RPMI8226 (cell line): ENCODE measurements around the gene COL4A2.

ENCODE experiments used
- DNase-seq: peaks from one replicate; pipeline ENCODE4 v3.0.0-alpha.2; 2015

Gene COL4A2

DNA sequence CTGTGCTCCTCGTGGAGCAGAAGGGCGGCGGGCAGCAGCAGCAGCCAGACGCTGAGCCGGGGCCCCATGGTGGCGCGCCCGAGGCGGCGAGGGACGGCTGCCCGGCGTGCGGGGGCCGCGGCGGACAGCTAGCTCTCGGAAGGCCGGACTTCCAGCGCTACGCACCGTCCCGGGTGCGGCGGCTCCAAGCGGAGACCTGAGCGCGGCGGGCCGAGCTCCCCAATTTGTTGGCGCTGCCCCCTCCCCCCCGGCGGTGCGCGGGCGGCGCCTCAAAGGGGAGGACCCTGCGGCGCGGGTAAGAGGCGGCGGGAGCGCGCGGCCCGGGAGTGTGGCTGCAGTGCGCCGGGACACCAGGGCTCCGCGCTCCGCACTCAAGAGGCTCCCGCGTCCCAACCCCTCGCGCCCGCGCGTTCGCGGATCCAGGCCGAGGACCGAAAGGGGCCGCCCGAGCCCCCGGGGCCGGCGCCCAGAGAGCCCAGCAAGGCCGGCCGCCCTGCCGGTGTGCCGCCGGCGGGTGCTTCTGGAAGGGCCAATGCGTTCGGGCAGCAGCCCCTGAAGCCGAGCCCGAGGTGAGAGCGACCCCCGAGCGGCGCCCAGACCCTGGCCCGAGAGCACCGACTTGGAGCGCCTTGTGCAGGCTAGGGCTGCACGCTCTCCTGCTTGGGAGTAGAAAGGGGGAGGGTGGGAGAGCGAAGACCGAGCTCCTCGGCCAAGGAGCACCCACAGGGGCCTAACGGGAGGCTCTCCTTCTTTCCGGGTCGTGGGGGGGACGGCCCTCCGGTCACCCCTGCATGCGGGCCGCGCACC is at the start of gene COL4A2, which contains the start of gene COL4A1:
Gene COL4A2, plus strand, starts transcription at position 325 of the 807 bp plus-strand sequence. CDS start 620 bp downstream, outside the sequence.
Gene COL4A1, minus strand, starts transcription at position 198 of the 807 bp plus-strand sequence. Its CDS starts 130 bp downstream, at position 68.
- DNase-seq, result no peak

DNA sequence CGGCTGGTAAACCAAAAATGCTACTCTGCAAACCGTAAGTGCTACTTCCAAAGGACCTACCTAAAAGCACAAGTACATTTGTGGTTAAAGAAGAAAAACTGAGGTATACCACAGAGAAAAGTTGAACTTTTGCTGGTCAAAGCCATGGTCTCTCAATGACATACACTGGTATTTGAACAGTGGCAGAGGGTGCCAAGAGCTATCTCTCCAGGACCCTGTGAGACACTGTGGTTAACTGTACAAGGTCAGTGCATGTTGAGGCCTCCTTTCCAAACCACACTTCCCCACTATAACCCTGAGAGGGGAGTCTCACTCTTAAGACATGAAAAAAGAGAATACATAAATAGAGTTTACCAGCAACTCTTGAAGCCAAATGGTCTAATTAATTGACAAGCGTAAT is 49.7 kb upstream of the COL4A2 start:
- no peak for DNase-seq

DNA sequence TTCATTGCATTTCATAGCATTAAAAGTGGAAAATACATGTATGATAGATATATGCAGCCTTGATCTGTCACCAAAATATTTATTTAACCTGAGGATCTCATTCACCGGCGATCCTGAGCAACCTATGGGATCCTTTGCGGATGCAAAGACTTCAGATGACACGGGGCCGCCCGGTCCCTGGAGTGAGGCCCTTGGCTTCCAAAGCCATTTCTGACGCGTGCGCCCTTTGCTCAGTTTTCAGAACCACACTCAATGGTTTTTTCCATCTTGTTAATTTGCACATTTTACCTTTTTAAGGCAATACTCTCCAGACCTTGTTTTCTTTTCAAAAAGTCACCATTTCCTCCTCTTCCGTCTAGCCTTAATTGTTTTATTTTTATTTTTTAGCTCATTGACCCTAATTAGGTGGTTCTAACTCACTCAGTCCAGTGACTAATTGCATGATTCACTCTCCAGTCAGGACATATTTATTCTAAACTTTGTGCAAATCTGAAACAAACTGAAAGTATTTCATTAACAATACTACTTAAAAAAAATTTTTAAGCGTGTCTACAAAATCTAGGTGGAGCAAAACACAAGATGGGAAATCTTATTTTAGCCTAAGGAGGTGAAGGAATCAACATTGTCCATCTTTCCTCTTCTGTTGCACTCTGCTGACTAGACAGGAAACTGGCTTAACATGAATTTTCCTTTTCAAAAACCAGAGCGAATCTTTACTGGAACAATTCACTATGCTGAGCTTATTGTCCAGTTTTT is 48.0 kb upstream of the COL4A2 start:
- DNase-seq, result no peak

DNA sequence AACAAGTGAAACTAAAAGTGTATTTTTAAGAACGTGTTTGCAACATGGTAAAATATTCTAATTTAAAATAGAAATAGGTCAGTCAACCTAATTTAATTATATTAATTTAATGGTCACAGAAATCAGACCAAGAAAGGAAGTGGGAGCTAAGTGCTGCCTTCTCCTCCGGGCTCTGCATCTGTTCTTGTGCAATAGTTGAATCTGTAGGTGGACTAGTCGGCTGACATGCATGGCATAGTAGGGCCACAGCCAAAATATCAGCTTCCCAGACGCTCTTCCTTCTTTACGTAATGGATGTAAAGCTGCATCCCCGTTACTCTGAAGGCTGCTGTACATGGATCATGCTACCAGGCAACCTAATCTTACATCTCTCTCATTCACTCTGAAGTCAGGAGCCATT is 47.4 kb upstream of the COL4A2 start:
- DNase-seq, result no peak

DNA sequence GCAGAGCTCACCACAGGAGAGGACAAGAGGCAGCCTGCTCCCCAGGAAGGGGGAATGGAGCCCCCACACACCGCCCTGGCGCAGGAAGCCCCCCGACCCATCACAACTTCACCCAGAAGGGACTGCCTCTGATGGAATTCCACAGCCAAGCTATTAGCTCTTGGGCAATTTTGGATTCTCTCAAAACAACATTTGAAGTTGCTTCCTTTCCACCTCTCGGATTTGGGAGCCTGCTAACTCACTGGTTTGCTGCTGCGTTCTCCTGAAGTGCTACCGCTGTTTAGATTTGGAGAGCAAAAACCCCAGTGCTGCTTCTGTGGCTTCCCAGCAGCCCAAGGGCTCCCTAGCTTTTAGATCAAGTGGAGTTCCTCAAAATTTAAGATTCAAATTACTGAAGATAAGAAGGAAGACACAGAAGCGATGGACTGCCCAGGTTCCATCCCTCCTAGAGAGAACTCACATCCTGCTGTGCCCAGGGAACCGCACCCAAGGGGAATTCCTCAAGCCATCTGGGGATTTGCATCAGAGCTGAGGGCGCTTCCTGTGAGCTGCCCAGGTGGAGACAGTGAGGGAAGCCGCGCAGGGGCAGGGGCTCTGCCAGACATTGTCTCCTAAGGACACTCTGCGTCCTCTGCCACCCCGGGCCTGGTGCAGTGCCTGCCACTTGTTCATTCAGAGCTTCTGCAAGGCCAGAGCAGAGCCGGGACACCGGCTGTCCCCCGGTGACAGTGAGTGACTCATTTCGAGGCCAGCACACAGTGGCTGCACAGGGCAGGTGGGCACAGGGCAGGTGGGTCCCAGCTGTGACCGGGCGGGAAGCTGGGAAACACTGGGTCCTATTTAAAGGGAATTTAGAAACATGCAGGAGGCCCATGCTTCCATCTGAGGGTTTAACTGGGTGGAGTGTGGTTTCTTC is 45.7 kb upstream of the COL4A2 start:
- no peak for DNase-seq

DNA sequence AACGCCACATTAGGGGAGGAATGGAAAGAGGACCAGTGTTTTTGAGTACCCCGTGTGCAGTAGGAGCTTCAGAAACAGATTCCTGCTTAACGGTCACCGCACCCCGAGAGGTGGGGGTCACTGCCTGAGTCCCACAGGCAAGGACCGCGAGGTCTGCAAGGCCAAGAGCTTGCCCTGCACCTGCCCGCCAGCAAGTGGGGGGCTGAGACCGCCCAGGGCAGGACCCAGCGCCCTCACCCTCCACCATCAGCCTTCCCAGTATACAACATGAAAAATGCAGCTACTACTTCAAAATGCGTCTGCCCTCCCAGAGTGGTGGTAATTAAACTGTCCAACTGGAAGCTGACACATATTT is 45.0 kb upstream of the COL4A2 start:
- DNase-seq, result no peak

DNA sequence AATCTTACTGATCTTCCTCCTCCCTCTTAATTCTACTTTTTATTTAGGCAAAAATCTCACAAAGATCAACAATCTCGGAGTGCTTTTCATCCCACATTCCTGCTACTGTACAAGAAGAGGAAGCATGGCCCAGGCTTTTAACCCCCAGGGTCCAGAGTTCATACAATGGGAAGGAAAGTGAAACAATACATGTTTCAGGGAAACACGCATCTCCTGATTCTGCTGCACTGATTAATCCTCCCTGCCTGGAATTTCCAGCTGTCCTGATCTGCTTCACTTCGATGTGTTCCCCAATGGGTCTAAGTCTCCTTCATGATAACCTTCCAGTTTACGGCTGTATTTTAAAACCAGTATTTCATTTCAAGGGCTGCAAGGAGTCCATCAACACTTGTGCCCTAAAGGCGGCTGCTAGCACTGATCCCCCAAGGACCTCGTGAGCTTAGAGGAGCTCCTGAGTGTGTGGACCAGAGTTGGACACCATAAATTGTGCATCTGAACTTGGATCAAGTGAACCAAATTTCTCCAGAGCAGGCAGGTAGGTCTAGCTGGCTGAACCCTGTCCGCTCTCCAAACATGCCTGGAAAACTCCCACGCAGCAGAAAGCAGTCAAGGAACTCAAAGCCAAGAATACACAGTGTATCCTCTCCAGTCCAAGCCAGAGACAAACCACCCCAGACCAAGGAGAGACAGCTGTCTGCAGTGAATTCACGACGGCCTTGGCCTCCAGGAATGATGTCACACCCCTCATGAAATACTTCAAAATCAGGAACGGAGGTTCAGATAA is 44.4 kb upstream of the COL4A2 start:
- DNase-seq, result no peak

DNA sequence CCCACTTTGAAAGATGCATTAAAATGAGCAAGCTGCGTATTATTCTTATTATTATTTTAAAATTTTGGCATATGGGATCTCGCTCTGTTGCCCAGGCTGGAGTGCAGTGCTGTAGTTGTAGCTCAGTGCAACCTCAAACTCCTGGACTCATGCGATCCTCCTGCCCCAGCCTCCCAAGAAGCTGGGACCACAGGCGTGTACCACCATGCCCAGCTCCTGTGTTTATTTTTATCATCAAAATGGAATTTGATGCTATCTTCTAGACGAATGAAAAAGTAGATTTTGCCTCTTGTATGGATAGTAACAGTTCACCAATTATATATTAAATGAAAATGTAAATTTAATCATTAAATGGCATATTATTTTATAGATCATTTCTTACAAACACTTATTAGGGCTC is 43.7 kb upstream of the COL4A2 start:
- no peak for DNase-seq

DNA sequence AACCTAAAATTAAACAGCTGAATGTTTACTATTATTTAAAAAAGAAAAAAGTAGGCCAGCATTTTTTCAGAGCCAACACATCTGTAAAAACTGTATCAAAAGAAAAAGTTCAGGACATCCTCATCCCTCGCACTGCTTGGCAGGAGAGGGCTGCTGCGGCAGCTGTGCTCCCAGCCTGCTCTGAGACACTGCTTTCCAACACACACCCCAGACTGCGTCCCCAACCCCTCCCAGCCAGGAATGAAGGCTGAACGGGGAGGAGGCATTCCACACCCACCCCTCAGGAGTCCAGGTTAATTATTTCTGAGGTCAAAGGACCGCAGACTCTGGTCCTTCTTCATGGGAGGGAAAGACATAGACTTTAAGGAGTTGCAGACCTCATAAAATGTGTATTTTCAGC is 43.2 kb upstream of the COL4A2 start:
- DNase-seq, result no peak

DNA sequence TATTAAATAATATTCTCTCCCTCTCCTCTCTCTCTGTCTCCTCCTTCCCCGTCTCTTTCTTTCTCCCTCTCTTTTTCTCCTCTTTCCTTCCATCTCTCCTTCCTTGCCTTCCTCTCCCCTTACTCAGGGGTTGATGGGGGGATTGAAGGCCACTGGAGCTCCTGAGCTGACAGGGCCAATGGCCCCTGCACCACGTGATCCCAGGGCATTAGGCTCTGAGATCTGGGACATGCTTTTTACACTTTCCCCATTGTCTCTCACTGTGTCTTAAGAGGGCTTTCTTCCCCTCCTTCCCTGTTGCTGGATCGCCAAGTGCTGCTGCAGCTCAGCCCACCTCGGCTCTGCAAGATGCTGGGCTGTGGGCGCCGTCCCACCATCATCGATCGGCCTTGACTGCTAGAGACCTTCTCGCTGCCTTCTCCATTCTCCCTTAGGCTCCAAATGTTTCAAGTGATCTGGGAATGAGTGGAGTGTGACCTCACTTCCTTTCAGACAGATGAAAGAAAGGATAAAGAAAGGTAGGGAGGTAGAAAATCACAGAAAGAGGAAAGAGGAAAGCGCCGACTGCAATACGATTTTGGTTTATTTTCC is 42.3 kb upstream of the COL4A2 start:
- DNase-seq, result no peak

DNA sequence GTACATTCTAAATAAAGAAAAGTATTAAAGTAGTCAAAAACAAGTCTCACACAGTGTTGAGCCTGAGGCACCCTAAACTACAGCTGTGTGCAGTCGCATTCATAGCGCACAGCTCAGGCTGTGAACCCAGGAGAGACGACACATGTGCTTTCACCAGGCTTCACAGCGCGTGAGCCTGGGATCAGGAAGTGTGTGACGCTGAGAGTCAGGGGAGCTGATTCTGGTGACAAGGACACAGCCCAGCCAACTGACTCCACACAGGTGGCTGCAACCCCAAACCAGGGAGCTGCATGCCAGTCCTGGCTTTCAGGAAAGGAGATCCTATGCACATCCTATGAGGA is 41.8 kb upstream of the COL4A2 start:
- DNase-seq, result no peak

DNA sequence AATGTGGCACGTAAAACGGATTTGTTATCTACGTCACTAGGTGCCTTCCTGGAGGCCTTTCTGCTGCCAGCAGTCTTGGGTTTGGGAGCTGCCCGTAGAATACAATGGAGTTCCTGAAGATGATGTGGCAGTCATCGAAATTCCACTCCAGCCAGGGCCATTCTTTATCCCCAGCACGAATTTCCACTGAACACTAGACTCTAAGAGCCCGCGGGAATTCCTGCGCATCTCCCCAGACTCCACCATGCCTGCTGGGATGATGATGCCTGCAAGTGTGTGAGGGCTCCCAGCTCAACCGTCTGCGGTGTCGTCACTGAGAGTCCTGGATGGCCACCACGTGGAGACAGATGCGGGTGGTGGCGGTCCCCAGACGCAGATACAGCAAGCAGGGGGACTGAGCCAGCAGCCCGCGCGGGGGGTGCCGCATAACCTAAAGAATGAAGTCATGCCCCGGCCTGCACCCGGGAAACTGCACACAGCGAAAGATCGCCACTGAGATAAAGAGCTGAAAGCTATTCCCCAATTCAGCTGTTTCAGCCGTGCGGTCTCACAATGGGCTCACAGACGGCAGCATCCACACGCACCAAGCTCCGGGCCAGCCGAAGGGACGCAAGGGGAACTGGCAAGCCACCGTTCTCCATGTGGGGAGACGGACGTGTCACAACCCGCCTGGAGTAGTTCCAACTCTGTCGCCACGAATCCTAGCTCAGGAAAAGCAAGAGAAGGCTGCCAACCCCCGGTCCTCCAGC is 41.2 kb upstream of the COL4A2 start:
- no peak for DNase-seq

DNA sequence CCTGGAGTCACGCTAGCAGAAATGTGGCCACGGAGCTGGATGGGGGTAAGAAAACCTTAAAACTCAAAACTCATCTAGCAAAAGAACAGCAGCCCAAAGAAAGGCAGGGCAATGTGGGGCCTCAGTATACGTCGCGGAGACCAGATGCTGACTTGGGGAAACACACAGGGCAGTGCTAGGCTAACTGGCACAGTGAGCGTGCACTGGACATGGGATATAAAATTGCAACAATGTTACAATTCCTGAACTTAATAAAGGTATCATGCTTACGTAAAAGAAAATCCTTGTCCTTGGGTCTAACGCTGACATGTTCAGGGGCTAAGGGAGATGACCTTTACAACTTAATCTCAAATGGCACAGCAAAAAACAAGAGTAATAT is 40.7 kb upstream of the COL4A2 start:
- DNase-seq, result no peak

DNA sequence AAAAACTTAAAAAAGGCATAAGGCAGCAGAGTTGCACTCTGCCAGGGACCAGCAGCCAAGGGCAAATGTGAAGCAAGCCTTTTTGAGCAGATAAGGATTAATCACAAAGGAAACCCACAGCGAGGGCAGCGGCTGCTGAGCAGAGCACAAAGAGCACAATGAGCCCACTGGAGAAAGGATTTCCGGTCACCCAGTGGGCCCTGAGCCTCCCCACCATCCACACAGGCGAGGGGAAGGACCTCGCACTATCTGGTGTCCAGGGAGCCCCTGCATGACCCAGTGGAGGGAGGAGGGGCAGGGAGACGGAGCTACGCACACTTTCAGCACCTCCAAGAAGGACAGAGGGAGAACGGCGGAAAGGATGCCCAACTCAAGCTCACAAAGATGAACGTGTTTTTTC is 40.1 kb upstream of the COL4A2 start:
- no peak for DNase-seq

DNA sequence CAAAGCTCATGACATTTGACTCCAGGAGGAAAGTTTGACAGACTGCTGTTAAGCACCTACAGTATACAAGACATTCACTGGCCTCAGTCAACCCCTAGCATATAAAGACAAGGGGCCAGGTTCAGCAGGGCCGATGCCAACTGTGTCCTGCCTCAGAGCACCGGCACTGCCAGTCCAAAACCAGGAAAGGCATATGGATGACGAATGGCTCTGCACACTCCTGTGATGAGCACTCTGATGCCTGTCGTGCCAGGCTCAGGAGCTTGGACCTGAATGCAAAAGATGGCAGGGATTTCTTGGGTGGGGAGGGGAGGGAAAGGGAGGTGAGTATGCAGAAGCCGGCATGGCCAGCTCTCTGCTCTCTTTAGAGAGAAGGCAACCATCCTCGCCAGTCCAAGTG is 39.0 kb upstream of the COL4A2 start:
- DNase-seq, result no peak

DNA sequence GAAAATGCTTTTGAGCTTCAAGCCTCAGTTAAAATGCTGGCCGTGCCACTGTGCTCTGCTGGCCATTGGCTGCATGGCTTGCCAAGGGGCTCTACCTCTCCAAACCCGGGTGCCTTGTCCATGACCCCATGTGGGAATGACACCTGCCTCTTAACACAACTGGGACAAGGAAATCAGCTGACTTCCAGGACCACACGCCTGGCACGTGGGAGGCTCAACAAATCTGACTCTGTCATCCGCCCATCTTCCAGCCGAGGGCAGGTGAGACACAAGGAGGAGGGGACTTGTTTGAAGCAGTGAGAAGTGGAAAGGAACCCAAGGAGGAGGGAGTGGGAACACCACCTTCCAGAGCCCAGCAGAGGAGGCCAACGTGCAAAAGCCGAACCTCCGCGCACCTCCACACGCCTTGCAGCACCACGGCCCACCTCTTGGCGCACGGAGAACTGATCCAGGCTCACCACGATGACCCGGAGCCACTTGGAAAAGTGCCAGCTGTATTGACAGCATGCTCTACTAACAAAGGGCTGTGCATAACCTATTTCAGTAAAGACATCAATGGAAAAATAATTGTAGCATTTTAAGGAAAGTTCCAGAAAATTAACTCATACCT is 38.4 kb upstream of the COL4A2 start:
- DNase-seq, result no peak

DNA sequence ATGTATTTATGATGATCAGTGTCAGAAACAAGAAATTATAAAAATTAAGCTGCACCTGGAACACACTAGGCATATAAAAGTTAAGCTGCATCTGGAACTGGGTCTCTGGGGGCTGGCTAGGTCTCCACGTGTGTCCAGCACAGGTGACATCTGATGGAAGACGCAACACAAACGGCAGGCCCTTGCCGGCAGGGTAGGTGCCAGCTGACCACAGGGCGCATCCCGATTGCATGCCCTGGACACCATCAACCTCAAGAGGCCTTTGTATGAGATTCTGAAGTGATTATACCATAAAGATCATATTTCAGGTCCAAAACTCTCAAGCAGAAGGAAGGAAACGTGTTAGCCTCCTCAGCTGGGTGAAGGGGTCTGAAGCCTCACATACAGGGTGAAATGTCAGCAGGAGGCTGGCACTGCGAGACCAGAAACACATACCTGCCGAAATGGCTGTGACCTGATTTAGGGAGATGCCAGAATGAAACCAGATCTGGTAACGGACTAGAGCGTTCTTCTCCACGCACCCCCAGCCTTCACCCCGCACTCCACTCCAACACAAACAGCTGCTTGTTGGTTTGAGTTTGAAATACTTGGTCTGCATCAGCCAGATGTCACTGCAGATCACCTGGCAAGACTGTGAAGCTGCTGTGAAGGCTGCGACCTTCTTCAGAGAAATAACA is 37.4 kb upstream of the COL4A2 start:
- no peak for DNase-seq

DNA sequence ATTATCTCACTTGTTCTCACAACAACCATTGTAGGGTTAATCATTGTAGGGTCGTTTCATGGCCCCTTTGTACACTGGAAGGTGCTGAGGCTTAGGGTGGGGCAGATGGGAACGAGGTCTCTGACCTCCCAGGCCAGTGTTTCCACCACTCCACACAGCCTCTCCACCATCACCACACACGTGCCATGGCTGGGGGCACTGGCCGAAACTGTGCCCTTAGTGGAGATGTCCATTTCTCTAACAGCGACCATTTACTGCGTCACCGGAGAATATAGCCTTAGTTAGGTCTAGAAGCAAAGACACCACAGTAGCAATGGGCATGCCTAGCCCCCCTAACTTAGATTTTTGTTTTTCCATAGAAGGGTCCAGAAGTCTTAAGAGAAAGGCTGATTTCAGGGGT is 36.6 kb upstream of the COL4A2 start:
- no peak for DNase-seq

DNA sequence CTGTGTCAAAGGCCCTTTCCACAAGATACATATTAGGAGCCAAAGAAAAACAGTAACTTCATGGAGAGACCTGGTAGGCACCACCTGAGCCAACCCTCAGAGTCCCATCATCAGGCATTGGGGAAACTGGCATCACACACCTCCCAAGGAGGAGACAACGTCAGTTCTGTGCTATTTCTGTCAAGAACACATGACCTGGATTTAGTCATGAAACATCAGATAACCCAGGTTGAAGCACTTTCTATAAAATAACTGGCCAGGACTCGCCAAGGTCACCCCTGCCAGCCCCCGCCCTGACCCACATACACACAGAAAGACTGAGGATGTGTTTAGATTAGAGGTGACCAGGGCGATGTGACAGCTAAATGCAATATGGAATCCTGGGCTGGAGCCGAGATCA is 35.8 kb upstream of the COL4A2 start:
- no peak for DNase-seq

DNA sequence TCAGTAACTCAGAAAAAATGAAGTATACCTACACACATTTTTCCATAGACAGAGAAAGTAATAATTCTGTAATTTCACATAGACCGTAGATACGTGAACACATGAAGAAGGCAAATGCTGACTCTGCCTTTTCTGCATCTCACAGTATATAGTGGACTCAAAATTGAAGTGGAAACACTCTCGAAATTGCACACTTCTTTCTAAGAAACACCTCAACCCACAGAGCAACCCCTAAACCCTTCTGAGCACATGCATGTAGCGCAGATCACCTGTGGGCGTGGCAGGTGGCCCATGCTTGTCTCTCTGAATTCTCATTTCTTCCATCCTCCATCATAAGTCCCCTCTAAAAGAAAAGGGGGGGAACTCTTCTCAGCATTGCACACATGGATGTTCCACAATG is 34.9 kb upstream of the COL4A2 start:
- DNase-seq, result no peak
